Measurements from ENCODE around the gene LMOD3.

Gene LMOD3

GRCh38 chr3:69091389-69092029 is 30.9 kb downstream of the LMOD3 start:
- no peak for DNase-seq (ENCODE audit: low read depth in 2 of 2)

- no peak for DNase-seq (ENCODE audit: low read depth in 2 of 2)
Measured at GRCh38 chr3:69090021-69090420, 32.4 kb downstream of the LMOD3 start.

GRCh38 chr3:69088063-69088462 is 34.3 kb downstream of the LMOD3 start:
- no peak for DNase-seq (ENCODE audit: low read depth in 2 of 2)

GRCh38 chr3:69087030-69087791 is 35.2 kb downstream of the LMOD3 start:
- no peak for DNase-seq (ENCODE audit: low read depth in 2 of 2)

GRCh38 chr3:69085833-69086722 is 36.3 kb downstream of the LMOD3 start:
- peak; percentile 67 to 68 for DNase-seq (ENCODE audit: low read depth in 2 of 2)

- DNase-seq (ENCODE audit: low read depth in 2 of 2) = peak in 1 of 2 donors; percentile 19
Measured at GRCh38 chr3:69085168-69085832, 37.1 kb downstream of the LMOD3 start.

GRCh38 chr3:69084326-69085167 is 37.8 kb downstream of the LMOD3 start, which contains the start of gene ARL6IP5:
Gene ARL6IP5 (plus strand): TSS chr3:69084937. CDS start chr3:69085048, 111 bp downstream.
- peak; percentile 84 to 87 for DNase-seq (ENCODE audit: low read depth in 2 of 2)

- peak; percentile 67 to 70 for DNase-seq (ENCODE audit: low read depth in 2 of 2)
Measured at GRCh38 chr3:69082805-69083204, 39.6 kb downstream of the LMOD3 start.

GRCh38 chr3:69082361-69082760 is 40.0 kb downstream of the LMOD3 start:
- DNase-seq (ENCODE audit: low read depth in 2 of 2) = no peak

- DNase-seq (ENCODE audit: low read depth in 2 of 2) = no peak
Measured at GRCh38 chr3:69081583-69082262, 40.7 kb downstream of the LMOD3 start.

- DNase-seq (ENCODE audit: low read depth in 2 of 2) = peak; percentile 86 to 91
Measured at GRCh38 chr3:69080233-69080920, 42.0 kb downstream of the LMOD3 start, which contains the start of gene UBA3. Gene UBA3 (minus strand): TSS chr3:69080365. CDS start chr3:69080353, 12 bp downstream.

GRCh38 chr3:69079269-69080159 is 42.9 kb downstream of the LMOD3 start:
- no peak for DNase-seq (ENCODE audit: low read depth in 2 of 2)

- no peak for DNase-seq (ENCODE audit: low read depth in 2 of 2)
Measured at GRCh38 chr3:69072928-69073327, 49.5 kb downstream of the LMOD3 start.

- no peak for DNase-seq (ENCODE audit: low read depth in 2 of 2)
Measured at GRCh38 chr3:69066121-69066520, 56.3 kb downstream of the LMOD3 start.

- DNase-seq (ENCODE audit: low read depth in 2 of 2) = no peak
Measured at GRCh38 chr3:69065318-69065964, 57.0 kb downstream of the LMOD3 start.

- no peak for DNase-seq (ENCODE audit: low read depth in 2 of 2)
Measured at GRCh38 chr3:69063636-69064035, 58.8 kb downstream of the LMOD3 start.

GRCh38 chr3:69059688-69060087 is 62.7 kb downstream of the LMOD3 start:
- DNase-seq (ENCODE audit: low read depth in 2 of 2) = no peak

- DNase-seq (ENCODE audit: low read depth in 2 of 2) = no peak
Measured at GRCh38 chr3:69058947-69059224, 63.5 kb downstream of the LMOD3 start.

Measured in stimulated activated CD8-positive, alpha-beta memory T cell treated with anti-CD3 and anti-CD28 coated beads, Interleukin-7, amount 100 ng/mL, for 4 hours (primary cell).